Measurements from ENCODE around the gene CRIP3. TPM values are rescaled to one million over a fixed set of nuclear protein-coding genes. Genes with fewer than 3 reads are reported as not detected.

Gene CRIP3
- polyA plus RNA-seq, 4 donors = 0.89 to 3.4 (median 2.5) TPM

GRCh38 chr6:43276577-43277305, 31.9 kb downstream of the CRIP3 start:
- Histone ChIP-seq H3K27ac (ENCODE audit: low read depth in 1 of 3, low read length in 2 of 3) (peak overlapping the region; percentile 85 to 99 (median 97)), H3K4me3 (ENCODE audit: low read depth in 1 of 3, low read length in 3 of 3) (no peak overlapping the region), H3K4me1 (ENCODE audit: control insufficient read depth in 3 of 3, insufficient read depth in 2 of 3, low read depth in 1 of 3, low read length in 2 of 3) (peaks cover 15 to 83% (median 22%) of the 10 kb centered on the region in 3 donors), H3K9me3 (ENCODE audit: control insufficient read depth in 2 of 2, insufficient read depth in 1 of 2, low read depth in 1 of 2, low read length in 1 of 2) (no peaks in the 10 kb centered on the region), H3K27me3 (ENCODE audit: control insufficient read depth in 3 of 3, insufficient read depth in 3 of 3, low read length in 3 of 3) (no peaks in the 10 kb centered on the region), H3K36me3 (ENCODE audit: control insufficient read depth in 3 of 3, insufficient read depth in 2 of 3, low read depth in 1 of 3, low read length in 3 of 3) (peaks cover 0 to 4% (median 0%) of the 10 kb centered on the region in 3 donors)
- FAIRE-seq = no peak
- peak; percentile 90 to 94 for DNase-seq
- whole genome bisulfite sequencing, 3 donors = 17 to 57% (median 34%) methylated on average over 9 to 11 of the region's 11 CpGs

DNA sequence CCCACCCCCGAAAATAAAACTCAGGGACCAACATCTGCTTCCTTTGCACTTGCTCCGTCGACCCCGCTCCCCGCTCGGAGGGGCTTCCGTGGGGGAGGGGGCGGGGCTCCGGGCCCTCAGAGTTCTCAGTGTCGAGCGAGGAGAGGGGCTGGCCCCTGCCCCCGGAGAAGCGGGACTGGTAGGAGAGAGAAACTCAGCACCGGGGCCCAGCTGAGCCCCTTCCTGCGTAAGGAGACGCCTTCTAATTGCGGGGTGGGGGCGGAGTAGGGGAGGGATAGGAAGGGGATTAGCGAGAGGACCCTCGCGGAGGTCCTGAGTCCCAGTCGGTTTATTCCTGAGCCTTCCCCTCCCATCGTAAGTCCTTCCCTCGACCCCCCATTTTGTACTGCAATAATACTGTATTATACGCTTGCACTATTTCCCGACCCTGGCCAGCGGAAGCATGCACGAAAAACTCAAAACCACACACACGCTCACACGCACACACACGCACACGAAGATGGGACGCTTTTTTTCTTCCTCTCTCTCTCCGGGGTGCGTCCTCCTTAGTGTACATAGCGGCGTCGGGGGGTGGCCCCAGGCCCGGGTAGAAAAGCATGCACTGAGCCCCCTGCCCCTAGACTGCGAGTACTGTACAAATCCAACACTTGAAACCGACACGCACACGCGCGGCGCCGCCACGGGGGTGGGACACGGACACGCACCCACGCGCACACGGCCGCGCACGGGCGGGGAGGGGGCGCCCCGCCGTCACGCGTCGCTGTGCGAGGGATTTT, 32.6 kb downstream of the CRIP3 start:
- peak overlapping the region in 2 of 3 donors; percentile 34 to 59 for H3K4me3 ChIP-seq (ENCODE audit: low read depth in 1 of 3, low read length in 3 of 3)
- FAIRE-seq (no peak), DNase-seq (peak in 1 of 2 donors; percentile 65)
- H3K4me1 ChIP-seq (ENCODE audit: control insufficient read depth in 3 of 3, insufficient read depth in 2 of 3, low read depth in 1 of 3, low read length in 2 of 3) = peaks cover 15 to 89% (median 26%) of the 10 kb centered on the region in 3 donors
- H3K36me3 ChIP-seq (ENCODE audit: control insufficient read depth in 3 of 3, insufficient read depth in 2 of 3, low read depth in 1 of 3, low read length in 3 of 3) = peaks cover 0 to 4% (median 0%) of the 10 kb centered on the region in 3 donors
- WGBS, 3 donors = 6 to 9% (median 9%) methylated on average over 52 to 64 of the region's 64 CpGs
- no peaks in the 10 kb centered on the region for H3K9me3 ChIP-seq (ENCODE audit: control insufficient read depth in 2 of 2, insufficient read depth in 1 of 2, low read depth in 1 of 2, low read length in 1 of 2)
- no peaks in the 10 kb centered on the region for H3K27me3 ChIP-seq (ENCODE audit: control insufficient read depth in 3 of 3, insufficient read depth in 3 of 3, low read length in 3 of 3)
- peak overlapping the region; percentile 85 to 99 (median 97) for H3K27ac ChIP-seq (ENCODE audit: low read depth in 1 of 3, low read length in 2 of 3)

DNA sequence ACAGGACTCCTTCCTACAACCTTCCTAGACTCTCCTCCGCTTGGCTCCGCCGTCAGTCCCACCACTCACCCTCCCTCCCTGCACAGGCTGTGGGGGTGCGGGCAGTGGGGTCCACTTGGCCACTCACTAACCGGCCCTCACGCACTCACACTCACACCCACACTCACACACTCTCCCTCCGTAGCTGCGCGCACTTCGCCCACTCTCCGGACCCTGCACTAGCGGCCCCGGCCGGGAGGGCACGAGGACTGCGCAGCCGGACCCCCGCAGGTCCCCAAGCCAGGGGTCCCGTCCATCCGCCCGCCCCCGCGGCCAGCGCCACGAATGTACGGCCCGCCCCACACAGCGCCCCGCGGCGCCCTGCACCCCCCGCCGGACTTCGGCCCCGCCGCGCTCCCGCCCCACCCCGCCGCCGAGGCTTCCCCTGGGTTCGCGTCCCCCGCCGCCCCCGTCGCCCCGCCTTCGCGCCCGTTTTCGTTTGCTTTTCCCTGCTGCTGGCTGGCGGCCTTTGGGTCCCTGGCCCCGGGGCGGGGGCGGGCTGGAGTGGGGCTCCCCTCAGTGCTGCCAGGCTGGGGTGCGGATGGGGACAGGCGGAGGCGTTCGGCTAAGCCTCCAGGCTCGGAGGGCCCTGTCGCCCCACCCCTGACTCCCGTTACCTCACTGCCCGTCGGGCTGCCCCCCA, 33.6 kb downstream of the CRIP3 start:
- peak overlapping the region; percentile 94 to 99 (median 97) for H3K27ac ChIP-seq (ENCODE audit: low read depth in 1 of 3, low read length in 2 of 3)
- H3K9me3 ChIP-seq (ENCODE audit: control insufficient read depth in 2 of 2, insufficient read depth in 1 of 2, low read depth in 1 of 2, low read length in 1 of 2) = no peaks in the 10 kb centered on the region
- FAIRE-seq = no peak
- WGBS, 3 donors = 3 to 8% (median 3%) methylated on average over 28 to 65 of the region's 65 CpGs
- H3K4me3 ChIP-seq (ENCODE audit: low read depth in 1 of 3, low read length in 3 of 3) = peak overlapping the region in 2 of 3 donors; percentile 59 to 64
- H3K27me3 ChIP-seq (ENCODE audit: control insufficient read depth in 3 of 3, insufficient read depth in 3 of 3, low read length in 3 of 3) = no peaks in the 10 kb centered on the region
- DNase-seq = peak; percentile 85 to 95
- peaks cover 0 to 4% (median 0%) of the 10 kb centered on the region in 3 donors for H3K36me3 ChIP-seq (ENCODE audit: control insufficient read depth in 3 of 3, insufficient read depth in 2 of 3, low read depth in 1 of 3, low read length in 3 of 3)
- H3K4me1 ChIP-seq (ENCODE audit: control insufficient read depth in 3 of 3, insufficient read depth in 2 of 3, low read depth in 1 of 3, low read length in 2 of 3) = peaks cover 17 to 94% (median 27%) of the 10 kb centered on the region in 3 donors

GRCh38 chr6:43274127-43274915, 34.3 kb downstream of the CRIP3 start:
- Histone ChIP-seq H3K27ac (ENCODE audit: low read depth in 1 of 3, low read length in 2 of 3) (peak overlapping the region; percentile 87 to 94 (median 90)), H3K4me1 (ENCODE audit: control insufficient read depth in 3 of 3, insufficient read depth in 2 of 3, low read depth in 1 of 3, low read length in 2 of 3) (peaks cover 17 to 94% (median 25%) of the 10 kb centered on the region in 3 donors), H3K4me3 (ENCODE audit: low read depth in 1 of 3, low read length in 3 of 3) (peak overlapping the region in 2 of 3 donors; percentile 59 to 64), H3K9me3 (ENCODE audit: control insufficient read depth in 2 of 2, insufficient read depth in 1 of 2, low read depth in 1 of 2, low read length in 1 of 2) (no peaks in the 10 kb centered on the region), H3K27me3 (ENCODE audit: control insufficient read depth in 3 of 3, insufficient read depth in 3 of 3, low read length in 3 of 3) (no peaks in the 10 kb centered on the region), H3K36me3 (ENCODE audit: control insufficient read depth in 3 of 3, insufficient read depth in 2 of 3, low read depth in 1 of 3, low read length in 3 of 3) (peaks cover 0 to 4% (median 0%) of the 10 kb centered on the region in 3 donors)
- DNase-seq (no peak), FAIRE-seq (no peak)
- 56 to 69% (median 68%) methylated on average over 10 of the region's 10 CpGs for WGBS, 3 donors

- H3K27me3 ChIP-seq (ENCODE audit: control insufficient read depth in 3 of 3, insufficient read depth in 3 of 3, low read length in 3 of 3) = no peaks in the 10 kb centered on the region
- H3K4me1 ChIP-seq (ENCODE audit: control insufficient read depth in 3 of 3, insufficient read depth in 2 of 3, low read depth in 1 of 3, low read length in 2 of 3) = peaks cover 13 to 94% (median 21%) of the 10 kb centered on the region in 3 donors
- no peak overlapping the region for H3K4me3 ChIP-seq (ENCODE audit: low read depth in 1 of 3, low read length in 3 of 3)
- peaks cover 0 to 4% (median 0%) of the 10 kb centered on the region in 3 donors for H3K36me3 ChIP-seq (ENCODE audit: control insufficient read depth in 3 of 3, insufficient read depth in 2 of 3, low read depth in 1 of 3, low read length in 3 of 3)
- FAIRE-seq (no peak), DNase-seq (no peak)
- H3K27ac ChIP-seq (ENCODE audit: low read depth in 1 of 3, low read length in 2 of 3) = peak overlapping the region in 2 of 3 donors; percentile 9 to 94
- no peaks in the 10 kb centered on the region for H3K9me3 ChIP-seq (ENCODE audit: control insufficient read depth in 2 of 2, insufficient read depth in 1 of 2, low read depth in 1 of 2, low read length in 1 of 2)
- 44 to 49% (median 45%) methylated on average over 2 of the region's 2 CpGs for WGBS, 3 donors
Observed at GRCh38 chr6:43273707-43274106, 34.9 kb downstream of the CRIP3 start.

DNA sequence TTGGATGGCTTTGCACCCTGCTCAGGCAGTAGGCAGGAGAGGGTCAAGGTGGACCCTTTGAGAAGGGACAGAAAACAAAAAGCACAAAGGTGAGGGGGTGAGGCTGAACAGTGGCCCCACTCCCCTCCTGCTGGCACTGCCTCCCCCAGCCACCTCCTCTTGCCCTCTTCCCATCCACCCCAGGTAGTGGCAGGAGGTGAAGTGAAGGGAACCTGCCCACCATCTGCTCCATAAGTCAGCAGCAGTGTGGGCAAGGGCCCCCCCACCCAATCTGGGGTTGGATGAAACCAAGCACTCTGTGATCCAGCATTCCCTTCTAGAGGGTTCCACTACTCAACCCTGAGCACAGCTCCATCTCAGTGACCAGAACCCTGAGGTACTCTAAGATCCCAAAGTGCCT, 36.7 kb downstream of the CRIP3 start:
- Histone ChIP-seq H3K27me3 (ENCODE audit: control insufficient read depth in 3 of 3, insufficient read depth in 3 of 3, low read length in 3 of 3) (no peaks in the 10 kb centered on the region), H3K9me3 (ENCODE audit: control insufficient read depth in 2 of 2, insufficient read depth in 1 of 2, low read depth in 1 of 2, low read length in 1 of 2) (no peaks in the 10 kb centered on the region), H3K4me1 (ENCODE audit: control insufficient read depth in 3 of 3, insufficient read depth in 2 of 3, low read depth in 1 of 3, low read length in 2 of 3) (peaks cover 16 to 94% (median 23%) of the 10 kb centered on the region in 3 donors), H3K4me3 (ENCODE audit: low read depth in 1 of 3, low read length in 3 of 3) (no peak overlapping the region), H3K27ac (ENCODE audit: low read depth in 1 of 3, low read length in 2 of 3) (peak overlapping the region in 2 of 3 donors; percentile 88 to 96), H3K36me3 (ENCODE audit: control insufficient read depth in 3 of 3, insufficient read depth in 2 of 3, low read depth in 1 of 3, low read length in 3 of 3) (peaks cover 0 to 2% (median 0%) of the 10 kb centered on the region in 3 donors)
- FAIRE-seq (no peak), DNase-seq (no peak)

GRCh38 chr6:43271103-43271815, 37.4 kb downstream of the CRIP3 start:
- DNase-seq (no peak), FAIRE-seq (no peak)
- H3K4me1 ChIP-seq (ENCODE audit: control insufficient read depth in 3 of 3, insufficient read depth in 2 of 3, low read depth in 1 of 3, low read length in 2 of 3) = peaks cover 16 to 90% (median 22%) of the 10 kb centered on the region in 3 donors
- no peak overlapping the region for H3K4me3 ChIP-seq (ENCODE audit: low read depth in 1 of 3, low read length in 3 of 3)
- H3K36me3 ChIP-seq (ENCODE audit: control insufficient read depth in 3 of 3, insufficient read depth in 2 of 3, low read depth in 1 of 3, low read length in 3 of 3) = no peaks in the 10 kb centered on the region
- WGBS, 3 donors = 76 to 80% (median 78%) methylated on average over 8 of the region's 8 CpGs
- H3K9me3 ChIP-seq (ENCODE audit: control insufficient read depth in 2 of 2, insufficient read depth in 1 of 2, low read depth in 1 of 2, low read length in 1 of 2) = no peaks in the 10 kb centered on the region
- H3K27ac ChIP-seq (ENCODE audit: low read depth in 1 of 3, low read length in 2 of 3) = peak overlapping the region; percentile 89 to 98 (median 96)
- no peaks in the 10 kb centered on the region for H3K27me3 ChIP-seq (ENCODE audit: control insufficient read depth in 3 of 3, insufficient read depth in 3 of 3, low read length in 3 of 3)
